Heart left ventricle (tissue), 16 donors: Measurements from ENCODE around the gene FUT2. TPM values are rescaled to one million over a fixed set of nuclear protein-coding genes. Genes with fewer than 3 reads are reported as not detected.

Experiments
- ATAC-seq, 4 donors: fragments of 200-7000 bp; cut with Tn5 transposase; one replicate each; pipeline ENCODE4 v1.9.1; 2020 to 2022; ENCODE audit warnings: moderate library complexity in 4 of 4, mild to moderate bottlenecking in 3 of 4, moderate number of reproducible peaks in 1 of 4
- DNase-seq, 5 donors: peaks; one replicate each; pipeline ENCODE4 v3.0.0-alpha.2; 2020
- H3K27ac ChIP-seq, 12 donors: fragments of 200-600 bp; sonication (generic) in 4 of 12; one replicate each; pipeline versions ENCODE4 v1.5.0 to v1.8.0; 2016 to 2022; ENCODE audit warnings: mild to moderate bottlenecking in 2 of 12
- H3K27me3 ChIP-seq, 9 donors: fragments of 200-600 bp; sonication (generic) in 2 of 9; one replicate each; pipeline versions ENCODE4 v1.5.1 to v1.8.0; 2016 to 2022; ENCODE audit warnings: mild to moderate bottlenecking in 3 of 9
- H3K36me3 ChIP-seq, 9 donors: fragments of 200-600 bp; sonication (generic) in 2 of 9; one replicate each; pipeline versions ENCODE4 v1.5.0 to v1.8.0; 2018 to 2022; ENCODE audit warnings: mild to moderate bottlenecking in 2 of 9
- H3K4me1 ChIP-seq, 12 donors: fragments of 200-600 bp; sonication (generic) in 4 of 12; one replicate each; pipeline versions ENCODE4 v1.5.0 to v1.8.0; 2016 to 2022; ENCODE audit warnings: mild to moderate bottlenecking in 3 of 12
- H3K4me3 ChIP-seq, 12 donors: fragments of 200-600 bp; sonication (generic) in 4 of 12; one replicate each; pipeline versions ENCODE4 v1.5.0 to v1.8.0; 2017 to 2022; ENCODE audit warnings: mild to moderate bottlenecking in 9 of 12, moderate library complexity in 4 of 12
- H3K9me3 ChIP-seq, 12 donors: fragments of 200-600 bp; sonication (generic) in 4 of 12; one replicate each; pipeline versions ENCODE4 v1.5.0 to v1.8.0; 2016 to 2022; ENCODE audit warnings: mild to moderate bottlenecking in 1 of 12
- CTCF ChIP-seq, 12 donors: fragments of 200-600 bp; sonication (generic) in 4 of 12; IDR thresholded peaks; one replicate each; pipeline versions ENCODE4 v1.5.0 to v1.8.0; 2018 to 2022; ENCODE audit warnings: antibody characterized with exemption in 12 of 12, mild to moderate bottlenecking in 5 of 12
- POLR2A ChIP-seq, 2 donors: fragments of 450-650 bp; IDR thresholded peaks; one replicate each; pipeline ENCODE4 v1.6.1; 2017; ENCODE audit warnings: antibody characterized with exemption in 2 of 2, mild to moderate bottlenecking in 2 of 2, moderate library complexity in 2 of 2
- WGBS, 4 donors: extraction: QIAGEN DNeasy Blood & Tissue Kit in 2 of 4; methylation state at CpG; one replicate each; pipeline versions ENCODE4 v1.1.5 to v1.1.7; 2013 to 2018; 5-methylcytosine and 5-hydroxymethylcytosine counted together
- intact Hi-C, 10 donors: fragments of 100-400 bp; cut with DNase I; formaldehyde crosslinking; loops; one replicate each; pipeline versions ENCODE4 v1.11.1 to v1.14.2; 2022
- polyA plus RNA-seq, 2 donors: library from polyadenylated mRNA; stranded (reverse); fragments of 200-250 nt; gene quantifications; one replicate each; pipeline ENCODE4 v1.2.3, GENCODE V29; 2013
- total RNA-seq, 9 donors: library from RNA; depleted of rRNA in 2 of 9; stranded (reverse); fragments of >200 nt in 2 of 9; fragmentation: NEBNext Ultra II Directional in 3 of 9; extraction: Animal tissue kit (Norgen Biotek cat#: 25700) in 3 of 9; gene quantifications; one replicate each; pipeline versions ENCODE4 v1.1.0 to v1.2.4, GENCODE V29; 2016 to 2023
- donor health status: ischemic (EF 13 %, LVEDD 7.1; RV severe dilation, severe dysfunction).
- donor health status: healthy with polysubstance abuse.
- donor health status: DM: no; HTN: yes; CAD: no.
- donor health status: DM: no; HTN: no; CAD: no.
- donor health status: ischemic (EF 25% LVEDD 6.9; RV normal size, moderate dysfunction).
- donor health status: ischemic (EF 25% LVEDD 5.7; RV mildly dilated, moderate dysfunction).
- donor health status: healthy.
- donor health status: DM: yes; HTN: yes; CAD: no.
- donor health status: ischemic (EF 35%, LVEDD 5.7; RV mildly dilated, moderate dysfunction).
- donor health status: nonischemic (EF 11% LVEDD 7.7; RV severe dilation, severe dysfunction).
- donor health status: DM: yes; HTN: yes; CAD: no.
- donor health status: PGD.
- donor health status: ischemic (EF 29% LVEDD 5.4; RV normal size, mild dysfunction).
- donor health status: nonischemic (EF 23%, LVEDD 6.1; RV moderate dilation, normal function).

FUT2 gene
- total and polyA plus RNA-seq, 11 donors: 0.14 to 0.19 TPM; not detected in 9

GRCh38 chr19:48648134-48648533 lies 47.6 kb upstream of the FUT2 start:
- DNase-seq: no peak
- intact Hi-C loops: loop anchor here (5.0 to 10.0 kb wide), 10 partner anchors 67 to 327 kb away; partner anchors contain the start of genes HSD17B14 (in 6 of the 10), MAMSTR (in 2 of the 10) and FTL (in 1 of the 10)

GRCh38 chr19:48650974-48651682 lies 44.6 kb upstream of the FUT2 start:
- WGBS, 4 donors: 88 to 91% (median 90%) methylated on average over 12 of the region's 12 CpGs
- Histone ChIP-seq H3K27me3 (no peaks in the 10 kb centered on the region), H3K36me3 (no peaks in the 10 kb centered on the region), H3K27ac (no peak overlapping the region), H3K4me3 (no peak overlapping the region), H3K4me1 (peaks cover 0 to 15% (median 1%) of the 10 kb centered on the region in 12 donors), H3K9me3 (no peaks in the 10 kb centered on the region)
- ATAC-seq (no peak), DNase-seq (no peak)
- intact Hi-C loops: no loop called here
- no peak for TF ChIP-seq CTCF (IDR thresholded peaks at IDR 0.05)
- TF ChIP-seq POLR2A (IDR thresholded peaks at IDR 0.05): no peak

More at GRCh38 chr19:48648134-48648533, 47.6 kb upstream of the FUT2 start:
- Histone ChIP-seq H3K27me3 (no peaks in the 10 kb centered on the region), H3K4me1 (peaks cover 0 to 29% (median 13%) of the 10 kb centered on the region in 12 donors), H3K9me3 (no peaks in the 10 kb centered on the region), H3K36me3 (no peaks in the 10 kb centered on the region), H3K27ac (no peak overlapping the region), H3K4me3 (no peak overlapping the region)
- no peak for ATAC-seq
- TF ChIP-seq CTCF (IDR thresholded peaks at IDR 0.05): no peak
- no peak for TF ChIP-seq POLR2A (IDR thresholded peaks at IDR 0.05)
- 54 to 67% (median 59%) methylated on average over 2 of the region's 2 CpGs for WGBS, 4 donors

- Histone ChIP-seq H3K4me1 (peaks cover 0 to 15% (median 0%) of the 10 kb centered on the region in 12 donors), H3K27ac (no peak overlapping the region), H3K9me3 (no peaks in the 10 kb centered on the region), H3K36me3 (no peaks in the 10 kb centered on the region), H3K27me3 (no peaks in the 10 kb centered on the region), H3K4me3 (no peak overlapping the region)
- intact Hi-C loops: no loop called here
- DNase-seq (no peak), ATAC-seq (no peak)
- WGBS, 4 donors: 79 to 91% (median 88%) methylated on average over 3 to 5 of the region's 5 CpGs
- TF ChIP-seq POLR2A (IDR thresholded peaks at IDR 0.05) (no peak), CTCF (IDR thresholded peaks at IDR 0.05) (no peak)
These were observed 44.1 kb upstream of the FUT2 start for GRCh38 chr19:48651683-48652048.

- intact Hi-C loops: no loop called here
- 43 to 68% (median 53%) methylated on average over 9 to 11 of the region's 11 CpGs for WGBS, 4 donors
- H3K36me3 ChIP-seq: no peaks in the 10 kb centered on the region
- DNase-seq: no peak
- ATAC-seq: no peak
- TF ChIP-seq CTCF (IDR thresholded peaks at IDR 0.05): no peak
- TF ChIP-seq POLR2A (IDR thresholded peaks at IDR 0.05): no peak
- no peak overlapping the region for H3K27ac ChIP-seq
- no peaks in the 10 kb centered on the region for H3K27me3 ChIP-seq
- H3K4me3 ChIP-seq: no peak overlapping the region
- peaks cover 0 to 3% (median 0%) of the 10 kb centered on the region in 12 donors for H3K4me1 ChIP-seq
- no peaks in the 10 kb centered on the region for H3K9me3 ChIP-seq
These were observed 41.3 kb upstream of the FUT2 start for GRCh38 chr19:48654299-48655059.
